Thymus (tissue), 11 donors: ENCODE results near the gene RNF166. TPM values are rescaled to one million over a fixed set of nuclear protein-coding genes. Genes with fewer than 3 reads are reported as not detected.
A peak's percentile ranks its signal among the peaks of the same experiment; 100 is the strongest.

Experiments used
- DNase-seq, 9 donors: peaks; one replicate each; pipeline ENCODE4 v3.0.0-alpha.2; 2013; ENCODE audit warnings: low spot score in 9 of 9, low read depth in 6 of 9, missing footprints in 1 of 9
- H3K27ac ChIP-seq, 2 donors: one replicate each; pipeline ENCODE4 v1.5.1; 2013; ENCODE audit warnings: control low read depth in 1 of 2, low read depth in 1 of 2, low read length in 1 of 2, mild to moderate bottlenecking in 1 of 2, moderate library complexity in 1 of 2
- H3K27me3 ChIP-seq, 2 donors: one replicate each; pipeline ENCODE4 v1.5.1; 2013; ENCODE audit warnings: low read length in 1 of 2; ENCODE audit not compliant: control insufficient read depth in 2 of 2, insufficient read depth in 1 of 2
- H3K36me3 ChIP-seq, 2 donors: one replicate each; pipeline ENCODE4 v1.5.1; 2013; ENCODE audit warnings: low read length in 1 of 2, mild to moderate bottlenecking in 1 of 2, moderate library complexity in 1 of 2; ENCODE audit not compliant: control insufficient read depth in 2 of 2, insufficient read depth in 2 of 2
- H3K4me1 ChIP-seq, 2 donors: one replicate each; pipeline ENCODE4 v1.5.1; 2013; ENCODE audit warnings: low read length in 2 of 2; ENCODE audit not compliant: control insufficient read depth in 2 of 2, insufficient read depth in 2 of 2
- H3K4me3 ChIP-seq, 2 donors: one replicate each; pipeline ENCODE4 v1.5.1; 2013; ENCODE audit warnings: low read length in 2 of 2, control low read depth in 1 of 2, mild to moderate bottlenecking in 1 of 2
- H3K9me3 ChIP-seq, 2 donors: one replicate each; pipeline ENCODE4 v1.5.1; 2013; ENCODE audit warnings: low read length in 1 of 2, mild to moderate bottlenecking in 1 of 2; ENCODE audit not compliant: control insufficient read depth in 2 of 2, insufficient read depth in 1 of 2
- whole genome bisulfite sequencing: extraction: QIAGEN DNeasy Blood & Tissue Kit; methylation state at CpG from one replicate; pipeline ENCODE4 v1.1.7; 2013; 5-methylcytosine and 5-hydroxymethylcytosine counted together
- polyA plus RNA-seq: library from polyadenylated mRNA; stranded (reverse); fragments of 200-250 nt; gene quantifications from one replicate; pipeline ENCODE4 v1.2.3, GENCODE V29; 2013
- total RNA-seq: library from RNA; stranded (reverse); fragments of 120-200 nt; gene quantifications from one replicate; pipeline ENCODE4 v1.2.4, GENCODE V29; 2013
- donor health status: healthy.

The RNF166 gene
- total and polyA plus RNA-seq, 2 donors, result 32.6 to 144 TPM

- Histone ChIP-seq H3K9me3 (peaks cover 0 to 6% of the 10 kb centered on the region in 2 donors), H3K27me3 (no peaks in the 10 kb centered on the region), H3K4me3 (peak overlapping the region; percentile 63 to 85), H3K4me1 (peaks cover 13 to 23% of the 10 kb centered on the region in 2 donors), H3K36me3 (peaks cover 17 to 36% of the 10 kb centered on the region in 2 donors), H3K27ac (peak overlapping the region; percentile 34 to 80)
- peak in 5 of 9 donors; percentile 33 to 74 (median 38) for DNase-seq
- WGBS, result 10% methylated on average over 37 of the region's 37 CpGs
These were observed 56.1 kb downstream of the RNF166 start for GRCh38 chr16:88649924-88650748.

GRCh38 chr16:88649195-88649923 lies 56.8 kb downstream of the RNF166 start:
- H3K36me3 ChIP-seq, result peaks cover 12 to 30% of the 10 kb centered on the region in 2 donors
- DNase-seq, result no peak
- 91% methylated on average over 20 of the region's 20 CpGs for WGBS

DNA sequence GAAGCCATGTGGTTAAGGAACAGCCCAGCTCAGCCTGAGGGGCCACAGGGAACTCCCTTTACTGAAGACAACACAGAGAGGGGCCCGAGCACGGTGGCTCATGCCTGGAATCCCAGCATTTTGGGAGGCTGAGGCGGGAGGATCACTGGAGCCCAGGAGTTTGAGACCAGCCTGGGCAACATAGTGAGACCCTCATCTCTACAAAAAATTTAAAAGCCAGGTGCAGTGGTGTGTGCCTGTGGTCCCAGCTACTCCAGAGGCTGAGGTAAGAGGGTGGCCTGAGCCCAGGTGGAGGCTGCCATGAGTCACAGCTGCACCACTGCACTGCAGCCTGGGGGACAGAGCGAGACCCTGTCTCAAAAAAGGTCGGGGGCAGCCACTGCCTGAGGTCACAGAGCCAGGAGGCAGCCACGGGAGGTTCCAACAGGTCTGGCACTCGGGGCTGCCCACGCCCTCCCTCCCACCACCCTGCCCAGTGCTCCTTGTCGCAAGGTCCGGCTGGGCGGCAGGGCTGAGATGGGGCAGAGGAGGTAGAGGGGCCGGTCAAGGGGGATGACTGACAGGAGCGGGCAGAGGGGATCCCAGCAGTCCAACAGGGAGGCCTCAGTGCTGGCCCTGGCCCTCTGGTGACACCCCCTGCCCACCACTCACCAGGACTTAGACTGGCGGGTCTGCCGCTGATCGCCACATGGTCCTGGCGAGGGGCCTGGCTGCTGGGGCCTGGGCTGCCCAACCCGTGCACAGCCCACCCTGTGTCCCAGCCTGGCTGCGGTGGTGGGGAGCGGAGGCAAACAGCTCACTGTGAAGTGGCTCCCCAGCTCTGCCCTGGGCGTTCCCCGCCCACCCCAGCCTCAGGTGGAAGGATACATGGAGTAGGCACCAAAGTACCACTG lies 58.8 kb downstream of the RNF166 start:
- DNase-seq, result no peak
- H3K27ac ChIP-seq, result no peak overlapping the region
- H3K9me3 ChIP-seq, result peaks cover 0 to 1% of the 10 kb centered on the region in 2 donors
- no peaks in the 10 kb centered on the region for H3K27me3 ChIP-seq
- 97% methylated on average over 22 of the region's 22 CpGs for WGBS
- H3K36me3 ChIP-seq, result peaks cover 18 to 36% of the 10 kb centered on the region in 2 donors
- no peak overlapping the region for H3K4me3 ChIP-seq
- H3K4me1 ChIP-seq, result peaks cover 13 to 23% of the 10 kb centered on the region in 2 donors

More at GRCh38 chr16:88649195-88649923, 56.8 kb downstream of the RNF166 start:
- no peak overlapping the region for H3K27ac ChIP-seq
- peak overlapping the region; percentile 63 to 85 for H3K4me3 ChIP-seq
- H3K9me3 ChIP-seq, result peaks cover 0 to under 1% of the 10 kb centered on the region in 2 donors
- peaks cover 13 to 23% of the 10 kb centered on the region in 2 donors for H3K4me1 ChIP-seq
- H3K27me3 ChIP-seq, result no peaks in the 10 kb centered on the region

Other genes starting within 250 kb of the RNF166 start
- 11.2 TPM for gene ZC3H18, start 136.0 kb downstream of the RNF166 start, total RNA-seq
- 28.9 TPM for gene ZC3H18, start 136.0 kb downstream of the RNF166 start, polyA plus RNA-seq
- 0.05 TPM for gene IL17C, start 67.8 kb downstream of the RNF166 start, total RNA-seq
- gene IL17C, start 67.8 kb downstream of the RNF166 start, polyA plus RNA-seq, result 0.09 TPM
- 200 TPM for gene CYBA, start 55.4 kb downstream of the RNF166 start, total RNA-seq
- gene CYBA, start 55.4 kb downstream of the RNF166 start, polyA plus RNA-seq, result 208 TPM
- gene MVD, start 43.3 kb downstream of the RNF166 start, total RNA-seq, result 22.1 TPM
- gene MVD, start 43.3 kb downstream of the RNF166 start, polyA plus RNA-seq, result 30.2 TPM
- 1.5 TPM for gene SNAI3, start 19.9 kb downstream of the RNF166 start, total RNA-seq
- 2.9 TPM for gene SNAI3, start 19.9 kb downstream of the RNF166 start, polyA plus RNA-seq
- gene CTU2, start 95 bp upstream of the RNF166 start, total RNA-seq, result 14.7 TPM
- 18.6 TPM for gene CTU2, start 95 bp upstream of the RNF166 start, polyA plus RNA-seq
- 25.2 TPM for gene PIEZO1, start 78.8 kb upstream of the RNF166 start, total RNA-seq
- 115 TPM for gene PIEZO1, start 78.8 kb upstream of the RNF166 start, polyA plus RNA-seq
- 11.7 TPM for gene CDT1, start 97.4 kb upstream of the RNF166 start, total RNA-seq
- gene CDT1, start 97.4 kb upstream of the RNF166 start, polyA plus RNA-seq, result 1.4 TPM
- 198 TPM for gene APRT, start 105.5 kb upstream of the RNF166 start, total RNA-seq
- 122 TPM for gene APRT, start 105.5 kb upstream of the RNF166 start, polyA plus RNA-seq
- 4.8 TPM for gene GALNS, start 150.5 kb upstream of the RNF166 start, total RNA-seq
- 23.9 TPM for gene GALNS, start 150.5 kb upstream of the RNF166 start, polyA plus RNA-seq
- 54.1 TPM for gene TRAPPC2L, start 150.7 kb upstream of the RNF166 start, total RNA-seq
- 49.1 TPM for gene TRAPPC2L, start 150.7 kb upstream of the RNF166 start, polyA plus RNA-seq
- gene PABPN1L, start 160.3 kb upstream of the RNF166 start, total RNA-seq, result 0.09 TPM
- 0.34 TPM for gene PABPN1L, start 160.3 kb upstream of the RNF166 start, polyA plus RNA-seq